Rectal smooth muscle tissue (tissue), 1 donor: ENCODE results near the gene KIF3B.
"Not testable (repeated sequence)": the region's sequence is repeated elsewhere in the genome, so short reads cannot be mapped to it uniquely, and the experiment has no call there.

ENCODE experiments used
- H3K27ac ChIP-seq: one replicate; pipeline ENCODE4 v1.7.0; 2013; ENCODE audit warnings: low read depth, low read length, inconsistent platforms
- H3K27me3 ChIP-seq: one replicate; pipeline ENCODE4 v1.7.0; 2013; ENCODE audit warnings: low read length; ENCODE audit not compliant: control insufficient read depth, insufficient read depth
- H3K36me3 ChIP-seq: one replicate; pipeline ENCODE4 v1.7.0; 2013; ENCODE audit warnings: low read length; ENCODE audit not compliant: control insufficient read depth, insufficient read depth
- H3K4me1 ChIP-seq: one replicate; pipeline ENCODE4 v1.7.0; 2013; ENCODE audit warnings: low read length; ENCODE audit not compliant: control insufficient read depth, insufficient read depth
- H3K4me3 ChIP-seq: one replicate; pipeline ENCODE4 v1.7.0; 2013; ENCODE audit warnings: low read length
- H3K9ac ChIP-seq: one replicate; pipeline ENCODE4 v1.7.0; 2013; ENCODE audit warnings: low read length

Gene KIF3B

GRCh38 chr20:32370897-32371296, 93.4 kb downstream of the KIF3B start:
- Histone ChIP-seq H3K4me1 (peaks cover 5% of the 10 kb centered on the region), H3K27ac (no peak overlapping the region), H3K27me3 (no peaks in the 10 kb centered on the region), H3K36me3 (no peaks in the 10 kb centered on the region), H3K4me3 (no peak overlapping the region), H3K9ac (no peak overlapping the region)

GRCh38 chr20:32378461-32378860, 101.0 kb downstream of the KIF3B start:
- H3K27ac ChIP-seq, result no peak overlapping the region
- no peak overlapping the region for H3K4me3 ChIP-seq
- H3K4me1 ChIP-seq, result no peaks in the 10 kb centered on the region
- H3K9ac ChIP-seq, result no peak overlapping the region
- no peaks in the 10 kb centered on the region for H3K36me3 ChIP-seq
- H3K27me3 ChIP-seq, result no peaks in the 10 kb centered on the region

GRCh38 chr20:32380037-32380436, 102.6 kb downstream of the KIF3B start:
- not testable (repeated sequence) for H3K27ac ChIP-seq, H3K4me3 ChIP-seq, H3K27me3 ChIP-seq, H3K4me1 ChIP-seq, H3K9ac ChIP-seq, H3K36me3 ChIP-seq

- Histone ChIP-seq H3K27ac (no peak overlapping the region), H3K36me3 (no peaks in the 10 kb centered on the region), H3K4me3 (no peak overlapping the region), H3K9ac (no peak overlapping the region), H3K27me3 (no peaks in the 10 kb centered on the region), H3K4me1 (no peaks in the 10 kb centered on the region)
These were observed 103.3 kb downstream of the KIF3B start for GRCh38 chr20:32380745-32381144.

- Histone ChIP-seq H3K36me3 (no peaks in the 10 kb centered on the region), H3K4me3 (no peak overlapping the region), H3K4me1 (no peaks in the 10 kb centered on the region), H3K27me3 (no peaks in the 10 kb centered on the region), H3K9ac (no peak overlapping the region), H3K27ac (no peak overlapping the region)
These were observed 104.9 kb downstream of the KIF3B start for GRCh38 chr20:32382102-32382950.

- not testable (repeated sequence) for H3K4me1 ChIP-seq, H3K36me3 ChIP-seq, H3K27ac ChIP-seq, H3K4me3 ChIP-seq, H3K27me3 ChIP-seq, H3K9ac ChIP-seq
These were observed 106.0 kb downstream of the KIF3B start for GRCh38 chr20:32383441-32383840.
